Prostate gland (tissue), 2 donors: Measurements from ENCODE around the gene GRIA4.

ENCODE experiments used
- POLR2AphosphoS5 ChIP-seq: sonication (generic); formaldehyde crosslinking; IDR thresholded peaks from one replicate; pipeline ENCODE4 v1.6.1; 2017; ENCODE audit warnings: antibody characterized with exemption
- TF ChIP-seq, protein P1 (sequence below), 4 experiments: fragments of 200-600 bp in 2 of 4; fragments of 450-650 bp in 2 of 4; sonication (generic) in 2 of 4; IDR thresholded peaks; 1 replicate in 3 of 4; 2 replicates in 1 of 4; pipeline ENCODE4 v1.5.1; 2016 to 2019; ENCODE audit warnings: antibody characterized with exemption in 4 of 4, mild to moderate bottlenecking in 2 of 4, moderate library complexity in 2 of 4

DNA sequence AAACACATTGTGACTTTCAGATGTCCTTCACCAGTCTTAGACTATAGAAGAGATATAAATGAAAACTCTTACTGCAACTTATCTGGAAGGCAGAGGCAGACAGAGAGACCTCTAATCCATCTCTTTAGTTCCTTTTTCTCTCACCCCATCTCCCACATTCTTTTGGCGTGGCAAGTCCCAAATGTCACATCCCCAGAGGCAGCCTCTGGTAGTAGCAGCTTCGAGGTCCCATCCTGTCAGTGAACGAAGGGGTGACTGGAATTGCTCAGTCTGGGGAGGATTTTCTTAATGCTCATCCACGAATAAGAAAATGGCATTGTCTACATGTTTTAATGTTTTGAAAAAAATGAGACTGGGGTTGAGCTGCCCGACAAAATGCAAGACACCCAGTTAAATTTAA lies 201.4 kb downstream of the GRIA4 start:
- no peak for TF ChIP-seq POLR2AphosphoS5
- TF ChIP-seq, protein P1, sequence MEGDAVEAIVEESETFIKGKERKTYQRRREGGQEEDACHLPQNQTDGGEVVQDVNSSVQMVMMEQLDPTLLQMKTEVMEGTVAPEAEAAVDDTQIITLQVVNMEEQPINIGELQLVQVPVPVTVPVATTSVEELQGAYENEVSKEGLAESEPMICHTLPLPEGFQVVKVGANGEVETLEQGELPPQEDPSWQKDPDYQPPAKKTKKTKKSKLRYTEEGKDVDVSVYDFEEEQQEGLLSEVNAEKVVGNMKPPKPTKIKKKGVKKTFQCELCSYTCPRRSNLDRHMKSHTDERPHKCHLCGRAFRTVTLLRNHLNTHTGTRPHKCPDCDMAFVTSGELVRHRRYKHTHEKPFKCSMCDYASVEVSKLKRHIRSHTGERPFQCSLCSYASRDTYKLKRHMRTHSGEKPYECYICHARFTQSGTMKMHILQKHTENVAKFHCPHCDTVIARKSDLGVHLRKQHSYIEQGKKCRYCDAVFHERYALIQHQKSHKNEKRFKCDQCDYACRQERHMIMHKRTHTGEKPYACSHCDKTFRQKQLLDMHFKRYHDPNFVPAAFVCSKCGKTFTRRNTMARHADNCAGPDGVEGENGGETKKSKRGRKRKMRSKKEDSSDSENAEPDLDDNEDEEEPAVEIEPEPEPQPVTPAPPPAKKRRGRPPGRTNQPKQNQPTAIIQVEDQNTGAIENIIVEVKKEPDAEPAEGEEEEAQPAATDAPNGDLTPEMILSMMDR (IDR thresholded peaks at IDR 0.05): no peak
